Hepatic stellate cell (primary cell): ENCODE measurements around the gene TBC1D2.

Experiments
- DNase-seq: peaks from one replicate; pipeline ENCODE4 v3.0.0; 2011; ENCODE audit warnings: low spot score

TBC1D2 gene

GRCh38 chr9:98236901-98237487 is 18.5 kb downstream of the TBC1D2 start:
- no peak for DNase-seq

GRCh38 chr9:98235126-98235525 is 20.3 kb downstream of the TBC1D2 start:
- DNase-seq, result no peak

DNA sequence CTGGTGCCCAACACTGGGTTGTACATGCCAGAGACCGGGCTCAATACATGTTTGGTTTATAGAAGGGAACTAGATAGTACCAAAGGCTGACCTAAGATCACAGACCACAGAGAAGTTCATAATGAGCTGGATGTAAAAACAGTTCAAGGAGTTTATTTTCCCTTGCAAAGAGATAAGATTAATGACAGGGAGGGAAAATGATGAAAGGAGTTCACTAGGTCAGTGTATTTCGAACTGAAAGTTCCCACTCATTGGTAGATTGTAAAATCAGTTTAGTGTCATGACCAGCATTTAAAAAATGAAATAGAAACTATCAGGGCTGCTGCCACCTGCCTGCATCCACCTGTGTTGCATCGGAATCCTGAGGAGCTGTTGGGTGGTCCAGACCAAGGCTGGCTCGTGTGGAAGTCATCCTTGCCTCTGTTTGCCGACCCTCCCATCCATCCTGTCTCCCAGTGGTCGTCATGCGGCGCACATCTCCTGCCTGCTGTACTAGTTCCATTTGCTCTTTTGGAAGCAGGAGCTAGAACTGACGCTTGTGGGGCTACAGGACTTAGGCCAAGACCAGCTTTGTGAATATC is 21.1 kb downstream of the TBC1D2 start:
- DNase-seq, result no peak

DNA sequence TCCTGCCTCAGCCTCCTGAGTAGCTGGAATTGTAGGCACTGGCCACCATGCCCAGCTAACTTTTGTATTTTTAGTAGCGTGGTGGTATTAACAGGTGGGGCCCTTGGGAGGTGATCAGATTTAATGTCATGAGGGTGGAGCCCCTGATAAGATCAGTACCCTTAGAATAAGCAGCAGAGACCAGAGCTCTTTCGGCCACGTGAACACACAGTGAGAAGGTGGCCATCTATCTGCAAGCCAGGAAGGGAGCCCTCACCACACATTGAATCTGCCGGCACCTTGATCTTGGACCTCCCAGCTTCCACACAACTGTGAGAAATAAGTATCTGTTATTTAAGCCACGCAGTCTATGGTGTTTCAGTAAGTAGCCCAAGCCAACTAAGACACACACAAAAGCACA is 22.5 kb downstream of the TBC1D2 start:
- no peak for DNase-seq

- DNase-seq, result peak; percentile 73
These were observed 23.5 kb downstream of the TBC1D2 start for GRCh38 chr9:98231770-98232478.

- no peak for DNase-seq
These were observed 24.7 kb downstream of the TBC1D2 start for GRCh38 chr9:98230789-98231188.

DNA sequence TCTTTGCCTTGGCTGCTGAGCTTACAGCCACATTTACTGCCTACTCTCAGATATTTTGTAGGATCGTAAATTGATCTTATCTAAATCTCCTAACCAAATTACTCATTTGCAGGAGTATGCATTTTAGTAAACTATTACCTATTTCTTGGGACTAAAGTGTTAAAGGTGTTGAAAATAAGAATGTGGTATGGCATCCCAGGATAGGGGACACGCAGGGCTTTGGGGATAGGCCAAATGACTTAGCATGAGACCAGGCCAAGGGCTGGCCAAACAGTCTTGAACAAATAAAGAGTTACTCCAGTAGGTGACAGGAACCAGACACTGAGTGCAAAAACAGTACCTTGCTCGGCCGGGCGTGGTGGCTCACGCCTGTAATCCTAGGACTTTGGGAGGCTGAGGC is 25.1 kb downstream of the TBC1D2 start:
- no peak for DNase-seq

GRCh38 chr9:98229620-98230019 is 25.8 kb downstream of the TBC1D2 start:
- DNase-seq, result no peak

DNA sequence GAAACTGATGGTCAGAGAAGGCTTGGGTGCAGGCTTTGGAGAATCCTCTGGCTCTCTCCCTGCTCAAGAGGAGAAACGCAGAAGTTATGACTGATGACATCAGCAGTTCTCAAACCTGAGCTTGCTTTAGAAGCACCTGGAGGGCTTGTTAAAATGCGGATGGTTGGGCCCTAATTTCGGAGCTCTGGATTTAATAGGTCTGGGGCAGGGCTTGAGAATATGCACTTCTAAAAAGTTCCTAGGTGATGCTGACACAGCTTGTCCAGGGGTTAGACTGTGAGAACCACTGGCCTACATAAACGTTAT is 26.4 kb downstream of the TBC1D2 start:
- no peak for DNase-seq

GRCh38 chr9:98228392-98229089 is 26.9 kb downstream of the TBC1D2 start:
- no peak for DNase-seq

GRCh38 chr9:98227883-98228282 is 27.6 kb downstream of the TBC1D2 start:
- DNase-seq, result no peak

DNA sequence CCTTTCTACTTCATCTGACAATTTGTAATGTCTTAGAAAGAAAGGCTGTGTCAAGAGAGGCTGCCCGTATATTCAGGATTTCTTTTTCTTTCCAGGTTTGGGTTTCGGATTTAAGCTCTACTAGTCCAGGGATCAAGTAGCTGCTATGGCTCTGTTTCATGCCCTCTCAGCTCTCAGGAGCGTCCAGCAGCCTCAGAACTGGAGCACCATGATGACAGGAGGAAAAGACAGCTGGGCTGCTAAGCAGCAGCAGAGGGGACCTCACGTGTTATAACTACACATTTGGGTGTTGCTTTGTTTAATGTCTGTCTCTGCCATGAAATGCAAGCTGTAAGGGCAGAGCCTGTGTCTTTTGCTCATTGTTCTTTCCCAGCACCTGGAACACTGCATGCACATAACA is 28.5 kb downstream of the TBC1D2 start:
- DNase-seq, result no peak

DNA sequence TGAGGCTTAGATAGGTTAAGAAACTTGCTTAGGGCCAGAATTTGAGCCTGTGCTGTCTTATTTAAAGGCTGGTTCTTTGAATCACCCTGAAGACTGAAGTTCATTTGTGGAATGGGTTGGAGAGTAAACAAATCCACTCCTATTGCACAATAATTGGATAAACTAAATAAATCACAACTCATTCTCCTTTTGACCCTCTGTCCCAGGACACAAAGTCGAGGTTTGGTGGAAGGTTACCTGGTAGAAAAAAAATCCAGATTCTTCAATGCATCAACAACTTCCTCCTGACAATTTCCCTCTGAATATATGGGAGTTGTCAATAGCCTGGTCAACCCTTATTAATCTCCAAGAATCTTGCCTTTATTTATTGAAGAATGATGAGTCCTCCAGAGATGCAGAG is 28.9 kb downstream of the TBC1D2 start:
- no peak for DNase-seq

DNA sequence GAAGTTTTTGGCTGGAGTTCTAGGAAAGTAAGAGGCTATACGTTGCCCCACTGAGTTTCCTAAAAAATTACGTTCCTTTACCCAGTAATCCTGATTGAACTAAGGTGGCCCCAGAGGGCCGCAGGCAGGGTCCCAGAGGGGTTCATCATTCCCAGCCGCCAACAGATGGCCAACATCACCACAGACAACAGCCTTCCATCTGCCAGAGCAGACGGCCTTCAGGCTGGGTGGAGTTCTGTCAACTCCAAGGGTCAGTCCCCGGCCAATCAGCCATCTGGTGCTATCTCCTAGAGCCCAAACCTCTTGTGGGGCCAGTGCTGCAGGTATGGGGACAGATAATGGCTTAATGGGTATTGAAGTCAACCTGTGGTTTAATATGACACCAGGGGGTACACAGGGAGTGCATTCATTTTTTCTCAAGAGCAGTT is 30.4 kb downstream of the TBC1D2 start:
- no peak for DNase-seq

DNA sequence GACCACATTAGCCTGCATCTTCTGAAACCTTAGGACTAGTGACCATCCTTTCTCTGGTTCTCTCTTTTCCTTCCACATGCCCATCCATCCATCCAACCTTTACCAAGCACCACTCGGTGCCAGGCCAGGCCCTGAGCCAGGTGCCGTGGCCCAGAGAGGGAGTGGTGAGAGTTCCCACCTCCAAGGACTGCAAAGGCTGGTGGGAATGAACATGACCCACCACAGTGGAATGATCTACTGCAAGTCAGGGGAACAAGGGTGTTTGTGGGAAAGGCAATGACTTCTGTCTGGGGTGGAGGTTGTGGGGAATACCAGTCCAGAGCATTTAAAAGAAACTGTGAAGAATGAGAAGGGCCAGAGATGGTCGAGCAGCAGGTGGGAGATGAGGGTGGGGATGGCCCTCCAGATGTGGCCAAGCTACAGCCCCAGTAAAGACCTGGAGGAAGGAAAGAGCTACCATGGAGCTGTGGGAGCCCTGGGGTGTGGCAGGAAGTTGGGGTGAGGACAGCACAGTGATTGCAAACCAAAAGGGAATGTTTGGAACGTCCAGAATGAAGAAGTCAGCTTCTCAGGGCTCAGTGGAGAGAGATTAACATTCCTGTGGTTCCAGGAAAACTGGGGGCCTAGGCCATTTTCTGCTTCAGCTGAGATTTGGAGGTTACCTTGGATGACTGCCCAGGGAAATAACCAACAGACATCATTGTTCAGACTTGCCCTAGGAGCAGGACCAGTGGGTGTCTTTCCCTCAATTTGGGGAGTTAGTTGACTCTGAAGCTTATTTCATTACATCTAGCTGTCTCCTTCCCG is 32.4 kb downstream of the TBC1D2 start:
- peak; percentile 97 for DNase-seq

GRCh38 chr9:98220911-98221310 is 34.5 kb downstream of the TBC1D2 start:
- DNase-seq, result no peak

GRCh38 chr9:98219794-98220370 is 35.6 kb downstream of the TBC1D2 start:
- DNase-seq, result no peak

GRCh38 chr9:98219364-98219716 is 36.1 kb downstream of the TBC1D2 start:
- no peak for DNase-seq

- DNase-seq, result no peak
These were observed 36.7 kb downstream of the TBC1D2 start for GRCh38 chr9:98218562-98219363.

GRCh38 chr9:98217255-98217654 is 38.2 kb downstream of the TBC1D2 start:
- no peak for DNase-seq

GRCh38 chr9:98216391-98216790 is 39.1 kb downstream of the TBC1D2 start:
- DNase-seq, result no peak
